Measurements from ENCODE around the gene PIAS1.

DNA sequence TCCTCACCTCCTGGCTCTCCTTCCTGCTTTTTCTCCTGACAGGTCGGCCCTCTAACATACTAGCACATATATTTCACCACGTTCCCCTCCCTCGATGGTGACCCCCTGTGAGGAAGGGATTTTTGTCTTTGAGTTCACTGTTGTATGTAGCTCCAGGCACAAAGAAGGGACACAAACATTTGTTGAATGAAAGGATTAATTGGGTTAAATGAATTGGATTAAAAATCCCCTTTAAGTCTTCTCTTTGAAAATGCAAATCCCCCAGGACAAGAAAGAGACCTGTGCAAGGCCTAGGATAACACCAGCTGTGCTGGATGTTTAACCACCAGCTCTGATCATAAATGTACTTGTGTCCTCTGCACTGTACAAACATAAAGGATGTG is 147.8 kb downstream of the PIAS1 start:
- TF ChIP-seq, protein P1, sequence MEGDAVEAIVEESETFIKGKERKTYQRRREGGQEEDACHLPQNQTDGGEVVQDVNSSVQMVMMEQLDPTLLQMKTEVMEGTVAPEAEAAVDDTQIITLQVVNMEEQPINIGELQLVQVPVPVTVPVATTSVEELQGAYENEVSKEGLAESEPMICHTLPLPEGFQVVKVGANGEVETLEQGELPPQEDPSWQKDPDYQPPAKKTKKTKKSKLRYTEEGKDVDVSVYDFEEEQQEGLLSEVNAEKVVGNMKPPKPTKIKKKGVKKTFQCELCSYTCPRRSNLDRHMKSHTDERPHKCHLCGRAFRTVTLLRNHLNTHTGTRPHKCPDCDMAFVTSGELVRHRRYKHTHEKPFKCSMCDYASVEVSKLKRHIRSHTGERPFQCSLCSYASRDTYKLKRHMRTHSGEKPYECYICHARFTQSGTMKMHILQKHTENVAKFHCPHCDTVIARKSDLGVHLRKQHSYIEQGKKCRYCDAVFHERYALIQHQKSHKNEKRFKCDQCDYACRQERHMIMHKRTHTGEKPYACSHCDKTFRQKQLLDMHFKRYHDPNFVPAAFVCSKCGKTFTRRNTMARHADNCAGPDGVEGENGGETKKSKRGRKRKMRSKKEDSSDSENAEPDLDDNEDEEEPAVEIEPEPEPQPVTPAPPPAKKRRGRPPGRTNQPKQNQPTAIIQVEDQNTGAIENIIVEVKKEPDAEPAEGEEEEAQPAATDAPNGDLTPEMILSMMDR (IDR thresholded peaks at IDR 0.05), result no peak
- TF ChIP-seq PHF8 (IDR thresholded peaks at IDR 0.05; ENCODE audit: borderline replicate concordance, low read depth) (no peak), CBX8 (IDR thresholded peaks at IDR 0.05) (no peak), EHMT2 (IDR thresholded peaks at IDR 0.05; ENCODE audit: low read depth) (no peak), POLR2AphosphoS2 (conservative IDR thresholded peaks at IDR 0.05; ENCODE audit: low read length) (no peak), POLR2A (IDR thresholded peaks at IDR 0.05; ENCODE audit: low read length) (no peak), JUNB (IDR thresholded peaks at IDR 0.05) (no peak), RFX5 (IDR thresholded peaks at IDR 0.05) (no peak)
- TF ChIP-seq, protein P2, sequence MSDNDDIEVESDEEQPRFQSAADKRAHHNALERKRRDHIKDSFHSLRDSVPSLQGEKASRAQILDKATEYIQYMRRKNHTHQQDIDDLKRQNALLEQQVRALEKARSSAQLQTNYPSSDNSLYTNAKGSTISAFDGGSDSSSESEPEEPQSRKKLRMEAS (IDR thresholded peaks at IDR 0.05), result no peak
